GM19239 (cell line): ENCODE measurements around the gene DNAH9.

ENCODE experiments used
- DNase-seq: peaks from one replicate; pipeline ENCODE4 v3.0.0; 2011; ENCODE audit warnings: low spot score; ENCODE audit not compliant: insufficient read length
- FAIRE-seq: peaks from 2 replicates; lab custom pipeline; 2011; peaks lifted over from hg19 to GRCh38; lab: Jason Lieb, UNC

The DNAH9 gene

DNA sequence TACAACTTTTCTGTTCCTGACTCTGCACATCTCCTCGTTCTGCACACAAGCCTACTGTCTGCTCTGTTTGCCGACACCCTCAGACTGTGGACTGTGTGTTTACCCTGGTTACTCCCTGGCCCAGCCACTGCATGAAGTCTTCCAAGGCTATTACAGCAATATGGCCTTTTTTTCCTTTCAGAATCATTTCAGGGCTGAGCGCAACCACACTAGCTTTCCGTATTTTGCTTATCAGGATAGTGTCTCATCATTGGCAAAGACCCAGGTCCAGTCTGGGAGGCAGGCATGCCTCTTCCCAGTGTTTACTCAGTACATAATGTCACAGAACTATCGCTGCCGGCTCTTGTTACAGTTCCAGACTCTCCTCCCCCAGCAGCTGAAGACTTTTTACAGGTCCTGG lies 10.1 kb downstream of the DNAH9 start:
- FAIRE-seq = no peak
- DNase-seq = no peak

DNA sequence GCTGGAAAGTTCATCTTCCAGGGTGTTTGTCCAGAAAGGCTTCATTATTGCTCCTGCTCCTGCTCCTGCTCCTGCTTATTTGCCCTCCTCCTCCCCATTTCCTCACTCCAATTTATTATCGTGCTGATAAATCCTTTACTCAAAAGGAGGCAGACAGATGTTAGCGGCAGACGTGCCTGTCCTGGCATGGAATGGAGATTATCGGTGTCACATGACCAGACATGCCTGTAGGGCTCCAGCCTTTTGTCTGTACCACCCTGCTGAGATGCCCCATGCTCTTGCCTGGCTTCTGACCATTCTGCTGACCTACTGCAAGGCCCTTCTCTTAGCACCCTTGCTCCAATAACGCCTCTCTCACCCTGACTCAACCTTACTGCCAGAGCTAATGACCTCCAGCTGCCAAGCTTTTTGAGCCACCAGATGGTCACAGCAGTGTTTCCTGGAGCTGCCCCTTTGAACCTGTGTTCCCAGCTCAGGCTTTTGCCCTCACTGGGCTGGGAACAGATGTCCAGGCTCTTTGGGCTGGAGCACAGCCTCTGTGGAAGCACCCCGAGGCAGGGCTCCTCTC lies 12.8 kb downstream of the DNAH9 start:
- FAIRE-seq (no peak), DNase-seq (no peak)

DNA sequence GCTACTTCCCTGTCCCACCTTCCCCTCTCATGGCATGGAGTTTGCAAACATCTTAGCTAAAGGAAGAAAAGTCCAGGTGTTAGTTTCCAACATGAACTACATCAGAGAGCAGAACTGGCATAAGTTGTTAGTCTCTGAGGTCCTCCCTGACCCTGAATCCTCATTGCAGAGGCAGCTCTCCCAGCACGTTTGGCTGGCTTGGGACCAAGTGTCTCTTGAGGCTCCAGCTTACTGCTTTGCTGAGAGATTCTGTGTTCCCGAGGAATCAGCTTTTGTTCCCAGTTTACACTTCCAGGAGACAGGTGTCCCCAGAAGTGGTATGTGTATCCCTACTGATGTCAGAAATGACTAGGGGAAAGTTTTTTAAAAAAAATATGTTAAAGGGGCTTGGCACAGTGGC lies 14.7 kb downstream of the DNAH9 start:
- no peak for FAIRE-seq

GRCh38 chr17:11618861-11619566 lies 20.7 kb downstream of the DNAH9 start:
- no peak for FAIRE-seq

More for the DNA sequence above, 14.7 kb downstream of the DNAH9 start:
- DNase-seq = no peak

DNA sequence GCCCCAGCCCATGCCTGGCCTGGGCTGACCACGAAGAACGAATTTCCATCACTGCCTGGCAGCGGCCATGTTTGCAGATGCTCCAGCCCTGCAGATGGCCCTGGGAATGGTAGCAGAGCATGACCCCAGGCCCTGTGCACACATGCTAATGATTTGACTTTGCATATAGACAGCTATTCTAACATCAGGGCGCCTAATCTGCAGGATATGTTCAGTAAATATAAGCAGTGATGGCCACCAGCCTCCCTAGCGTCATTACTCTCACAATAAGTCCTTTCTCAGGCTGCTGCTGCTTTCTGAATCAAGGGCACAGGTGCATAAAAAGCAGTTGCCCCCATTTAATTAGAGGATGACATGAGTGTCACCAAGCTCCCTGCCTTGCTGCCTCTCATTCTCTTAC lies 24.2 kb downstream of the DNAH9 start:
- DNase-seq = no peak
- FAIRE-seq = no peak

More at GRCh38 chr17:11618861-11619566, 20.7 kb downstream of the DNAH9 start:
- DNase-seq = no peak

DNA sequence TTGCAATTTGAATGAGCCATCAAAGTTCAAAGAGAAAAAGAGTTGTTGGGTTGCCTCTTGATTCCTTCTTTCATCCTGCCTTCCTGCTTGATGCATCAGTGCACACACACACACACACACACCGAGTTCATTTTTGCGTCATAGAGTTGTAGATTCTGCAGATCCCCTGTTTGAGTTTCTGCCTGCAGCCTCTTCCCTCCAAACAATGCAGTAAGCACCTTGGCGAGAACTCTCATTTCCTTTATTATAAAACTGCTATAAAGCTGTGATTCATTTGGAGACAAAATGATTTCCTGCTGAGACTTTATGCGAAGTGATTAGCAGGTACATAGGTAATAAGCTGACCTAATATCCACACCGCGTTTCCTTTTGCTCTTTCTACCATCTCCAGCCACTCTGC lies 26.7 kb downstream of the DNAH9 start:
- FAIRE-seq = no peak
- no peak for DNase-seq

DNA sequence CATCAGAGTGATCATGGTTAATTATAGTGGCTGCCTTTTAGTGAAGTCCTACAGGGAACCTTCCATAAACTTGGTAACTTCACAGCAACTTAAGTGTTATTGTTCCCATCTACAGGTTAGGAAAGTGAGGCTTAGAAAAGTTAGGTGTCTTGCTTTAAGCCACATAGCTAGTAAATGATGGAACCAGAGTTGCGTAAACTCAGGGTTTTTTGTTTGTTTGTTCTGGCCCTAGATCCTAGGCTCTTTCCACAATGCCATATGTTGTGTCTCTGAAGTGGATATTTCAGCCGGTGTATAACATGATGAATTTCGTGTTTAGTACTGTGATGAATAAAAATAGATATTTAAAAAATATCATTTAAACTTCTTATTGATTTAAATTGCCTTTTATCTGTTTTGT lies 27.6 kb downstream of the DNAH9 start:
- FAIRE-seq (no peak), DNase-seq (no peak)

- no peak for FAIRE-seq
- DNase-seq = no peak
These were observed 29.2 kb downstream of the DNAH9 start for GRCh38 chr17:11627301-11627940.

- FAIRE-seq (no peak), DNase-seq (no peak)
These were observed 30.1 kb downstream of the DNAH9 start for GRCh38 chr17:11628374-11628773.

- DNase-seq (no peak), FAIRE-seq (no peak)
These were observed 30.6 kb downstream of the DNAH9 start for GRCh38 chr17:11628831-11629230.

DNA sequence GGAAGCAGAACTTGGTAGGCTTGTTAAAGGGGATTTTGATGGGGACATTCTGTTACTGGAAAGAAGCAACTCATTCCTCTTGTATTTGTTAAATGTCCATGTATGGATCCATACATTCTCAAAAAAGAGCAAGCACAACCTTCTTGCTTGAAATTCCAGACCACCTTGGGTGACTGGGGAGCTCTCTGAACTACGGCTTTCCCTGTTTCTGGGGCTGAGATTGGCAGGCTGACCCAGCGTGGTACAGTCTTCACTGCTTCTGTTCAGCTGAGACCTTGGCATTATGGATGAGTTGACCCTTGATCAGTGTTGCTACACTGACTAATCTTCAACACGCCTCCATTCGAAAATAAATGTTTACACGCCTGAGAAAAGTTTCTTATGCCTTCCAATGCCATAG lies 38.5 kb downstream of the DNAH9 start:
- DNase-seq (no peak), FAIRE-seq (no peak)

DNA sequence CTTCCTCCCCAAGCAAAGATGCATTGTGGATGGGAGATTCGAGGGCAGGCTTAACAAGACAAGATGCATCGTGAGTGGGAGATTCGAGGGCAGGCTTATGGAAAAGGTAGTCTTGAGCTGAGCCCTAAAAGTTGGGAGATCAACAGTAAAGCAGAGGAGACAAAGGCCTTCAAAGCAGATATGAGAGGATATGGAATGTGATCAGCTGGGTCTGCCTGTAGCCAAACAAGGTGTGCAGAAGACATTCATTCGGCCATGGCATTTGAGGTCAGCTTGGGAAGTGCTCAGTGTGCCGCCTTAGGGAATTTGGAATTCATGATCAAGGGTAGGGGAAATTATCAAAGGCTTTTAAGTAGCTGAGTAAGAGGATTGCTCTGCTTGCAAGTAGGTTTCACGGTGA lies 39.5 kb downstream of the DNAH9 start:
- FAIRE-seq (no peak), DNase-seq (no peak)

GRCh38 chr17:11638700-11639265 lies 40.5 kb downstream of the DNAH9 start:
- no peak for FAIRE-seq
- no peak for DNase-seq

- FAIRE-seq = no peak
These were observed 41.6 kb downstream of the DNAH9 start for GRCh38 chr17:11639736-11640462.

GRCh38 chr17:11640463-11640814 lies 42.2 kb downstream of the DNAH9 start:
- DNase-seq (no peak), FAIRE-seq (no peak)

More at GRCh38 chr17:11639736-11640462, 41.6 kb downstream of the DNAH9 start:
- no peak for DNase-seq

- FAIRE-seq (no peak), DNase-seq (no peak)
These were observed 43.4 kb downstream of the DNAH9 start for GRCh38 chr17:11641521-11642275.

- FAIRE-seq = no peak
These were observed 44.4 kb downstream of the DNAH9 start for GRCh38 chr17:11642655-11643054.

GRCh38 chr17:11643851-11644250 lies 45.6 kb downstream of the DNAH9 start:
- no peak for FAIRE-seq

More at GRCh38 chr17:11642655-11643054, 44.4 kb downstream of the DNAH9 start:
- no peak for DNase-seq

DNA sequence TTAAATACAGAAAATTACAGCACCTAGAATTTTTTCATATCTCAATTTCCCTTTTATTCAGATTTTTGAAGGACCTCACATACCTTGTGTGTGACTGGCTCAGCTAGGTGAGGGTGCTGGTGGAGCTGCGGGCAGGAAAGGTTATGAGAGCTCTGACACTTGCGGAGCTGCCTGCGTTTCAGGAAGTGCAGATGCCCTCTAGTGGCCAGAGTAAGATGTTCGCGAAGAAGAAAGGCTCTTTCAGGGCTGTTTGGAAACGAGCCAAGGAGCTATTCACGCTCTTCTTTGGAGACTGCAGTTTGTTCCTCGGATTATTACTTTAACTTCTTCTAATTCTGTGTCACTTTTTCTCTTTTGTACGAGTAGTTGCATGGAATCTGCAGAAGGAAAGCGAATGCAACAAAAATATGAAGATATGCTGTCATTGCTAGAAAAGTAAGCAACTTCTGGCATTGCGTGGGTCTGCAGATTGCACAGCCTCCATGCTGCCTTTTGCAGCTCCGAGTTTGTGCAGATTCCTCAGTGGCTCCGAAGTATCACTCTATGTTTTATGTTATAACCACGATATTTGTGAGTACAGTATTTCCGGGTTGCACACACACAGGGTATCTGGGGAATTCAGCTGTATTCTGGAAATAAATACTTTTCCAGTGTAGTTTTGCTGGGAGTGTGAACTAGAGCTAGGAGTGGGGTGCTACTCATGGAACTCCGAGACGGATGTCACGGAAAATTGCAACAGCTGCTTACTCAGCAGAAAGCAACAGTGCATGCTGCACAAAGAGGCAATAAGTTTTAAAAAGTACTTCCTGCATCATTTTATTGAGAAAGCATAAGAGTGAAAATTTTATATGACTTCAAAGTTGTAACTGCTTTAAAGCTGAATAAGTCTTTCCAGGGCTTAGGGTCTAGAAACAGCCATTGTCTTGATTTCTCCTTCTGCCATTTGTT lies 46.3 kb downstream of the DNAH9 start:
- DNase-seq = peak; percentile 27
- peak; percentile 68 for FAIRE-seq

More at GRCh38 chr17:11643851-11644250, 45.6 kb downstream of the DNAH9 start:
- DNase-seq = no peak
